K562 (cell line): Measurements from ENCODE around the gene NRG3. TPM values are rescaled to one million over a fixed set of nuclear protein-coding genes. Genes with fewer than 3 reads are reported as not detected.

Experiments
- ATAC-seq: fragments of 200-7000 bp; cut with Tn5 transposase; 3 replicates; pipeline ENCODE4 v1.9.1; 2020; ENCODE audit warnings: moderate library complexity
- BruUV-seq: library from RNA; stranded (reverse); fragments of 400-500 nt; replicated peaks from 2 replicates; lab custom pipeline; 2021; lab: Mats Ljungman, UMichigan
- CTCF ChIA-PET: fragments of 300-600 bp; formaldehyde crosslinking; extraction: SDS; loops from one replicate; lab custom pipeline; 2021; ENCODE audit warnings: low intra/inter-chr PET ratio; lab: Yijun Ruan, JAX
- POLR2A ChIA-PET: fragments of 300-600, 350-650 bp; sonication (Branson Sonifier 250); formaldehyde crosslinking; extraction: SDS; loops from one replicate; lab custom pipeline; 2021; ENCODE audit warnings: antibody characterized with exemption, inconsistent platforms; lab: Yijun Ruan, JAX
- DNase-seq, 4 experiments: peaks; one replicate each; pipeline versions ENCODE4 v3.0.0 to v3.0.0-alpha.2; 2011 to 2018; ENCODE audit warnings: low spot score in 3 of 4, mixed read lengths in 3 of 4; ENCODE audit errors: extremely low read depth in 1 of 4
- FAIRE-seq: peaks from 2 replicates; lab custom pipeline; 2011; peaks lifted over from hg19 to GRCh38; lab: Jason Lieb, UNC
- H2AFZ ChIP-seq: 2 replicates; pipeline ENCODE4 v1.6.0; 2011; ENCODE audit warnings: low read depth, low read length, control low read depth, inconsistent platforms
- H3K27ac ChIP-seq: fragments of 200-600 bp; 3 replicates; pipeline ENCODE4 v1.8.0; 2011; ENCODE audit warnings: low read depth, mild to moderate bottlenecking, control low read depth, inconsistent platforms, low read length, moderate library complexity, mixed read lengths; ENCODE audit errors: extremely low read depth
- H3K27me3 ChIP-seq, 2 experiments: fragments of 300-600 bp in 1 of 2; 2 replicates in 1 of 2; 3 replicates in 1 of 2; pipeline versions ENCODE4 v1.6.0 to v1.8.0; 2011; ENCODE audit warnings: inconsistent platforms in 2 of 2, low read length in 2 of 2, mild to moderate bottlenecking in 1 of 2, mixed read lengths in 1 of 2, moderate library complexity in 1 of 2; ENCODE audit not compliant: control insufficient read depth in 2 of 2, insufficient read depth in 2 of 2
- H3K36me3 ChIP-seq: fragments of 300-600 bp; 3 replicates; pipeline ENCODE4 v1.8.0; 2011; ENCODE audit warnings: mild to moderate bottlenecking, low read length, inconsistent platforms; ENCODE audit not compliant: control insufficient read depth, insufficient read depth
- H3K4me1 ChIP-seq, 2 experiments: fragments of 200-600 bp in 1 of 2; replicated peaks in 1 of 2; 2 replicates in 1 of 2; 3 replicates in 1 of 2; pipeline versions ENCODE4 v1.5.1 to v1.8.0; 2011; ENCODE audit warnings: inconsistent platforms in 2 of 2, low read length in 2 of 2, mild to moderate bottlenecking in 1 of 2, mixed read lengths in 1 of 2, moderate library complexity in 1 of 2; ENCODE audit not compliant: control insufficient read depth in 2 of 2, insufficient read depth in 2 of 2
- H3K4me2 ChIP-seq: 2 replicates; pipeline ENCODE4 v1.6.1; 2011; ENCODE audit warnings: low read length, control low read depth, inconsistent platforms, mixed read lengths; ENCODE audit not compliant: insufficient read depth
- H3K4me3 ChIP-seq: fragments of 200-600 bp; sonication (generic), shearing (Covaris generic); 2 replicates; pipeline ENCODE4 v1.5.1; 2016; ENCODE audit warnings: control low read depth, inconsistent platforms
- H3K79me2 ChIP-seq: fragments of 200-600 bp; 3 replicates; pipeline ENCODE4 v1.8.0; 2011; ENCODE audit warnings: low read length, inconsistent platforms; ENCODE audit not compliant: control insufficient read depth, insufficient read depth
- H3K9ac ChIP-seq, 2 experiments: 2 replicates each; pipeline versions ENCODE4 v1.6.0 to v1.6.1; 2011; ENCODE audit warnings: low read depth in 2 of 2, low read length in 2 of 2, control low read depth in 1 of 2, inconsistent platforms in 1 of 2, mild to moderate bottlenecking in 1 of 2, mixed read lengths in 1 of 2; ENCODE audit not compliant: insufficient read depth in 1 of 2
- H3K9me1 ChIP-seq: one replicate; pipeline ENCODE4 v1.6.0; 2011; ENCODE audit warnings: inconsistent platforms, mild to moderate bottlenecking, low read length, moderate library complexity; ENCODE audit not compliant: control insufficient read depth, insufficient read depth
- H3K9me3 ChIP-seq: replicated peaks from 2 replicates; pipeline ENCODE4 v1.5.1; 2011; ENCODE audit warnings: low read depth, low read length, inconsistent platforms; ENCODE audit not compliant: control insufficient read depth, insufficient read depth
- H4K20me1 ChIP-seq: replicated peaks from 2 replicates; pipeline ENCODE4 v1.6.1; 2011; ENCODE audit warnings: low read length, inconsistent platforms, mixed read lengths; ENCODE audit not compliant: control insufficient read depth, insufficient read depth
- C11orf30 ChIP-seq: fragments of 450-650 bp; IDR thresholded peaks from 2 replicates; pipeline ENCODE4 v1.6.1; 2016; ENCODE audit warnings: low read depth, mild to moderate bottlenecking
- KAT7 ChIP-seq: sonication (generic); formaldehyde crosslinking; IDR thresholded peaks from 2 replicates; pipeline ENCODE4 v1.8.0; 2022; ENCODE audit warnings: missing genetic modification reagents, mild to moderate bottlenecking, borderline replicate concordance
- MAFF ChIP-seq: IDR thresholded peaks from 2 replicates; pipeline ENCODE4 v1.6.1; 2012; ENCODE audit warnings: low read length, improper control_type of control experiment
- MAFG ChIP-seq: fragments of 450-650 bp; conservative IDR thresholded peaks from 2 replicates; pipeline ENCODE4 v1.6.1; 2016; ENCODE audit warnings: missing genetic modification characterization, missing compliant biosample characterization
- MAFK ChIP-seq: IDR thresholded peaks from 2 replicates; pipeline ENCODE4 v1.6.1; 2011; ENCODE audit warnings: low read length, improper control_type of control experiment
- RERE ChIP-seq: sonication (generic); formaldehyde crosslinking; IDR thresholded peaks from 2 replicates; pipeline ENCODE4 v1.8.0; 2023; ENCODE audit warnings: missing genetic modification reagents, mild to moderate bottlenecking, borderline replicate concordance
- ZNF316 ChIP-seq: fragments of 450-650 bp; IDR thresholded peaks from 2 replicates; pipeline ENCODE4 v1.6.1; 2016
- in situ Hi-C: fragments of 300-500 bp; cut with MboI; formaldehyde crosslinking; loops from 4 replicates; pipeline ENCODE4 v1.15.0; 2018; ENCODE audit warnings: inconsistent platforms, mixed read lengths
- intact Hi-C: fragments of 100-400 bp; cut with micrococcal nuclease; formaldehyde crosslinking; loops from 2 replicates; pipeline ENCODE4 v1.14.2; 2022
- polyA plus RNA-seq, 8 experiments: library from polyadenylated mRNA; depleted of rRNA in 4 of 8; stranded (reverse) in 5 of 8; unstranded in 3 of 8; fragments of >200 nt; fragmentation: Nextera tagmentation in 2 of 8; fragmentation: Illumina TruSeq in 1 of 8; extraction: Ambion mirVana in 2 of 8; extraction: Trizol in 1 of 8; gene quantifications; 2 replicates each; pipeline versions ENCODE4 v1.2.1 to v1.2.3, GENCODE V29; 2011 to 2014; ENCODE audit warnings: inconsistent platforms in 1 of 8, missing spikeins in 1 of 8
- total RNA-seq, 7 experiments: library from RNA; depleted of rRNA in 6 of 7; stranded (reverse); fragments of >200 nt in 6 of 7; fragmentation: Illumina TruSeq in 2 of 7; extraction: Trizol in 2 of 7; gene quantifications; 2 replicates each; pipeline versions ENCODE4 v1.2.1 to v1.2.3, GENCODE V29; 2011 to 2021; ENCODE audit warnings: low replicate concordance in 1 of 7

NRG3 gene
- total and polyA plus RNA-seq, 9 of the 15 experiments (the other 6 are each of a cell fraction or from before 2014, with no cell fraction given) = not detected

GRCh38 chr10:82383350-82383749 is 508.4 kb downstream of the NRG3 start:
- H3K27ac ChIP-seq = no peak overlapping the region
- intact Hi-C loops = no loop called here
- no TSS peak for BruUV-seq

More at GRCh38 chr10:82383350-82383749, 508.4 kb downstream of the NRG3 start:
- POLR2A ChIA-PET = no interaction called here
- Histone ChIP-seq H4K20me1 (no peaks in the 10 kb centered on the region), H3K9ac (no peak overlapping the region), H3K79me2 (no peaks in the 10 kb centered on the region), H3K9me3 (no peaks in the 10 kb centered on the region), H3K4me2 (no peak overlapping the region), H3K4me1 (no peaks in the 10 kb centered on the region), H3K9me1 (no peaks in the 10 kb centered on the region), H3K36me3 (no peaks in the 10 kb centered on the region), H3K27me3 (no peaks in the 10 kb centered on the region), H2AFZ (no peak overlapping the region), H3K4me3 (no peak overlapping the region)
- CTCF ChIA-PET = no interaction called here
- in situ Hi-C loops = no loop called here
- ATAC-seq (no peak), DNase-seq (no peak), FAIRE-seq (no peak)
- TF ChIP-seq KAT7 (CRISPR knock-in tag) (no peak), ZNF316 (peak; percentile 90), C11orf30 (peak; percentile 64; the same call in 1 of the 2 replicates), MAFF (peak; percentile 41; the same call in 1 of the 2 replicates), MAFG (tag) (peak; percentile 55), RERE (no peak), MAFK (peak; percentile 27; the same call in 1 of the 2 replicates)
